HG03139 (cell line): ENCODE results near the gene PVALEF.

ENCODE experiments used
- ATAC-seq: cut with Tn5 transposase; IDR thresholded peaks from one replicate; pipeline ENCODE4 v1.9.1; 2021; ENCODE audit not compliant: unreplicated experiment

The PVALEF gene

DNA sequence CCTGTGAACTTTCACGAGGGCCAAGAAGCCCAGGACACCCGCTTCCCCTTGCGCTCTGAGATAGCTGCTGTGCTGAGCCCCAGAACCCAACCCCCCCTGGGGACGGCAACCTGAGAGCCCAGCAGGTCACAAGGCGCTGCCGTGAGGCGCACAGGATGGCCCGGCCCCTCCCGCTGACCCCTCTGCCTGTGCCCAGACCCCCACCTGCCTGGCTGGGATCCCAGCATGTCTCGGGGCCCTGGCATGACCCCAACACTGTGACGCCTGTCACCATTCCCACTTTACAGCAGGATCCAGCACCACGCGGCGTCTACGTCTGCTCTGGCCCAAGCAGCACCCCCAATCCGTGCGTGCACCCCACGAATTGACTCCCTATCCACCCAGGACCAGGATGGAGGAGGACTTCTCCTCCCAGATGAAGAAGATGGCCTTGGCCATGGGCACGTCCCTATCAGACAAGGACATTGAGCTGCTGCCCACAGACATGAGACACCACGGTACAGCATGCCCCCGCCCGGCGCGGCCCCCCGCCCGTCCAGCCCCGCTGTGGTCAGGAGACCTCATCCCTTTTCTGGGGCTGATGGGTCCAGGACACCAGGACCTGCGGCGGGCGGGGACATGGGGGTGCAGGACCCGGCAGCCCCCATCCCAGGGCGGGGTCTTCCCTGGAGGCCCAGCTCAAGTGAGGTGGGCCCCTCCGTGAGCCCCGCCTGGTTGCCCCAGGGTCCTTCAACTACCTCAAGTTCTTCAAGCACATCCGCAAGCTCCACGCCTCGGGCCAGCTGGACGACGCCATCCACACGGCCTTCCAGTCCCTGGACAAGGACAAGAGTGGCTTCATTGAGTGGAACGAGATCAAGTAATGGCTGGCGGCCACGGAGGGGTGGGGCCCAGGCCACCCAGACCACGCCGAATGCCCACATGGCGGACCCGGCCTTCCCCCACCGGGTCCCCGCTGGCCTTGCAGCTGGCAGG is 15.8 kb downstream of the PVALEF start:
- ATAC-seq = no peak

DNA sequence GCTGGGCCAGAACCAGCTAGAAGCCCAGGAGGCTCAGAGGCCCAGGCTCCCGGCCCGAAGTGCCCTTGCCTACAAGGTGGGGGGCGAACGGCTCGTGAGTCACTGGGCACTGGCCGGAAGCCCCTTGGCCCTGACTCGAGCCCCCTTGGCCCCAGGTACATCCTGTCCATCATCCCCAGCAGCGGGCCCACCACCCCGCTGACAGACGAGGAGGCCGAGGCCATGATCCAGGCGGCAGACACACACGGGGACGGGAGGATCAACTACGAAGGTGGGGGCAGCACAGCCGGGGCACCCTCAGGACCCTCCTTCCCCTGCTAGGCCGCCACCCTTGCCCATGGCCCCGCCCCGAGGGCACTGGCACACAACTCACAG is 16.5 kb downstream of the PVALEF start:
- no peak for ATAC-seq

GRCh38 chr17:81182596-81182995 is 17.3 kb downstream of the PVALEF start:
- no peak for ATAC-seq

DNA sequence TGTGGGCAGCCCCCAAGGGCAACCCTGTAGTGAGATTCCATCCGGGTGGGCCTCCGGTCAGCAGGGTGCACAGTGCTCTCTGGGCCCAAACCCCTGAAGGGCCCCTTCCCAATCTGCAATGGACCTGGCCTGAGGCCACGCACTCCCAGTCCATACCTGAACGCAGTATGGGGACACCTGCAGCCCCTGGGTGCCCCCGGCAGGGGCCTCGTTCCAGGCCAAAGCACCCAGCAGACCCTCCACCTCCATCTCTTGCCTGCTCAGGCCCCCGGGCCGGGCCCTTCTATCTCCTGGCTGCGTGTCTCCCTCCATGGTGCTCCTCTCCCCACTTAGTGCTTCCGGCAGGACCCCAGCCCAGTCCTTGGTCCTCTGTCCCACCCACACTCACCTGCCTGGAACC is 18.0 kb downstream of the PVALEF start:
- ATAC-seq = no peak

- ATAC-seq = no peak
These were observed 18.5 kb downstream of the PVALEF start for GRCh38 chr17:81183807-81184206.

GRCh38 chr17:81184555-81184954 is 19.2 kb downstream of the PVALEF start:
- ATAC-seq = no peak

DNA sequence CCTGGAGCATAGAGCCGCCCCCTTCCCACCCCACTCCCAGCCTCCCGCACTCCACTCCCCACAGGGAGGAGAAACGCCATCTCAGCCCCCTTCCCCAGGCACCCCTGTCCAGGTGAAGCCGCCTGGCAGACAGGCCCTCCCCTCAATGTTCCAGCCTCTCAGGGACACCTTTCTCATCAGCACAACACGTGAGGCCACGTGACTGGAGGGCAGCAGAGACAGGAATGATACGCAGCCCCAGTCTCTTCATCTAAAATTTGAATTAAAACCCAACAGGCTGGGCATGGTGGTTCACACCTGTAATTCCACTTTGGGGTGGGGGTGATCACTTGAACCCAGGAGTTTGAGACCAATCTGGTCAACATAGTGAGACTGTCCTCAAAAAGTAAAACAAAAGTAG is 20.9 kb downstream of the PVALEF start:
- no peak for ATAC-seq

GRCh38 chr17:81187120-81187519 is 21.8 kb downstream of the PVALEF start:
- no peak for ATAC-seq

DNA sequence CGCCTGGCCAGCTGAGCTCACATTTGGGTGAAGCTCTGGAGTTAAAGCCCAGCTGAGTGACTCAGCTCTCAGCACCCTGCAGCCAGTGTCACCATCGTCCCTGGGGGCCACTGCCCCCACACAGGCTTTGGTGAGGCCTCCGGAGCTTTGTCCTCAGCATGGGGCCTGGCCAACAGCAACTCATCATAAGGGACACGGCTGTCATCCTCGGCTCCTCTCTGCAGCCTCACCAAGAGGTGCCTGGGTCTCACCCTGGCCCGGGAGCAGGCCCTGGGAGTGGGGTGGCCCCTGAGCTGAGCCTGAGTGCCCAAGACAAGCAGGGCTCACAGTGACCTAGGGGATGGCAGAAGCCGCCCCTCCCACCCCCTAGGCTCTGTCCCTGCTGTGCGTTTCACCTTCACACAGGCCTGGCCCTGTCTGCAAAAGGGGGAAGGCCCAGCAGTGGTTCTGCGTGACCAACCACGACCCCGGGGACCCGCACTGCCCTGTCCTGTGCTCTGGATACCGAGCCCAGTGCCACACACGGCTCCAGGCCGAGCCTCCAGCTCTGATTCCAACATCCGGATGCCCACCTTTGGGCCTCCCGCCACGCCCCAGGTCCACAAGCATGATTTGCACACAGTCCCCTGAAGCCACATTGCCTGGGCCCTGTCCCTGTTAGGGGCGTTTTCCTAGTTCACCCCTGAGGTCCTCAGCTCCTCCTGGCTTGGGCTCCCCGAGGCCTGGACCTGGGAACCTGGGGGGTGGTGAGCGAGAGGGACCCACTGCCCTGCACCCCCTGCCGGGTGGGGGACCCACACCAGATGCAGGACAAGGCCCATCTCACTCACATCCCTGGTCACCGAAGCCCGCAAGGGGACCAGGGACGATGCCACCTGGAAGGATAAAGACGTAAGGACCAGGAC is 22.5 kb downstream of the PVALEF start:
- no peak for ATAC-seq

DNA sequence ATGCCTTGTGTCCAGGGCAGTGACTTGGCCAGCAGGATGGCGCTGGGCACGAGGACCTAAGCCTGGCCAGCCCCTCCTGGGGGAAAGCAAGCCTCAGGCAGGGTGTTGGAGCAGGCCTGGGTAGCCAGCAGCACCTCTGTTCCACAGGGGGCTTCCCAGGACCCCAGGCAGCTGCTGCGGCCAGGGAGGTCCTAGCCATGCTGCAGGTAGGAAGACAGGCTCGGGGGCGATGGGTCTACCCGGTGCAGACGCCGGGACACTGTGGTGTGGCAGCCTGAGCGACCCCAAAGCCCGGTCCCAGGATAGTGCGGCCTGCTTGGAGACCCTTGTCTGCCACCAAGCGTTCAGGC is 23.2 kb downstream of the PVALEF start:
- no peak for ATAC-seq

GRCh38 chr17:81189016-81189415 is 23.7 kb downstream of the PVALEF start:
- no peak for ATAC-seq

DNA sequence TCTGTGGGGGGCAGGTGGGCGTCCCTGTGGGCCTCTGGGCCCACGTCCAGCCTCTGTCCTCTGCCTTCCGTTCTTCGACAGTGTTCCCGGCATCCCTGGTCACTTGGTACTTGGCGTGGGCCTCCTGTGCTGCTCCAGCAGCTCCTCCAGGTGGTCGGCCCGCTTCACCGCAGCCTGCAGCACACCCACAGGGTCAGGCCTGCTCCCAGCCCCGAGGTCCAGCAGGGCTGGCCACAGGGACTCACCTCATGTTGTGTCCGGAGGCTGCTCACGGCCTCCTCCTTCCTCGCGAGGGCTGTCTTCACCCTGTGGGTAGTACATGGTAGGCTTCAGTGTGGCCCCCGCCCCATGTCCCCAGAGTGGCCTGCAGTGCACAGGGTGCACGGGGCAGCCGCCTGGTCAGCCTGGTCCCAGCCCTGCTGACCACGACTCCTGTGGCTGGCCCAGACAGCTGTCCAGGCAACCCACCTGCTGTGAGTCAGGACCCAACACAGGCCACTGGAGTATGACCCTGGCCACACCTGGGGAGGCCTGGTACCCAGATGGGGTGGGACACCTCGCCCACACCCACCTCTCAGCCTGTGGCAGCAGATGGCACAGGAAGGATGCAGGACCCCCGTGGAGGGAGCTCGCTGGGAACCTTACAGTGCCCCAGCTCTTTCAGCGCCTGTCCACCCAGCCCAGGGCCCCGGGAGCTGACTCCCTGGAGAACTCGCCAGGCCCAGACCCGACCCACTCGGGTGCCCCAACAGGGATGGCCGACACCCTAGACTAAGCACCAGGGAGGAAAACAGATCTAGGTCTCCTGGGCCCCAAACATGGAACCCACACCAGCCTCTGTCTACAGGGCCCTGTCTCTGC is 24.6 kb downstream of the PVALEF start:
- no peak for ATAC-seq

- no peak for ATAC-seq
These were observed 25.3 kb downstream of the PVALEF start for GRCh38 chr17:81190591-81190990.

DNA sequence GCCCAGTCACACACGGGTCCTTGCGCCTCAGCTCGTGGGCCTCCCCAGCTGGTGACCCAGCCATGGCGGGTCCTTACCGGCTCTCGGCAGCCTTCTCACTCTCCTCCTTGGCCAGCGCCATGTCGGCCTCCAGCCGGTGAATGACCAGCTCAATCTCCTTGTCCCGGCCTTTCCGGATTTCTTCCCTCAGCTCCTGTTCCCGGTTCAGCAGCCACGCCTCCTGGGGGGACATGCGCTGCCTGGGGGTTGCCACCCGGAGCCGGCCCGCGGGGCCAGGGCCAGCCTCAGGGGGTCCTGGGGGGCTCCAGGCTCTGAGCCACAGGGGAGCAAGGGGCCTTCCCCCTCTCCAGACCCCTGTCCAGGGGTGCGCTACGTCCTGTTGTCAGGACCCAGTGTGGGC is 25.8 kb downstream of the PVALEF start:
- ATAC-seq = no peak

GRCh38 chr17:81191646-81192045 is 26.3 kb downstream of the PVALEF start:
- no peak for ATAC-seq

DNA sequence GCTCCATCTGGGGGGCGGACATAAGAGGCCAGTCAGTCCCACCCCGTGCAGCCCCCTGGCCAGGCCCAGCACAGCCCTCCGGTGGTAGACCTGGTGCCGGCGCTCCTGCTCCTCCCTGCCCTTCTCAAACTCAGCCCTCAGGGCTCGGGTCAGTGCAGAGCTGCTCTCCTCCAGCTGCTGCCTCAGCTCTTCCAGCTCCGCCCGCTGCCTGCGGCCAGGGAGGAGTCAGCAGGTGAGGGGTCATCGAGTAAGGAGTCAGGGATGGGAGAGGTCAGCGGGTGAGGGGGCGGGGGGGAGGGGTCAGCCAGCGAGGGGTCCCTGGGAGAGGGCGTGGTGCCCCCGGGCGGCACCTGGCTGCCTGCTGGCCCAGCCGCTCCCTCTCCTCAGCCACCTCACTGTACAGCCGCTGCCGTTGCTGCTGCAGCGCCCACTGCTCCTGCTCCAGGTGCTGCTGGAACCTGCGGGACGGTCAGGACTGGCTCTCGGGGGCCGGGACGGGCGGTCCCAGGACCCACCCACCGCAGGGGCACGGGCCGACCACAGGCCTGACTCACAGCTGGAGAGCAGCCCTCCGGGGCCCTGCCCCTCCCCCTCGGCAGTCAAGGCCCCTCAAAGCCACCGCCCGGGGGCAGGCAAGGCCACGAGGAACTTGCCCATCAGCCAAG is 27.2 kb downstream of the PVALEF start:
- ATAC-seq = no peak

GRCh38 chr17:81193051-81193410 is 27.7 kb downstream of the PVALEF start:
- no peak for ATAC-seq

- ATAC-seq = no peak
These were observed 28.3 kb downstream of the PVALEF start for GRCh38 chr17:81193470-81194224.

- ATAC-seq = no peak
These were observed 29.0 kb downstream of the PVALEF start for GRCh38 chr17:81194225-81194760.
